GM04503 (cell line): ENCODE results near the gene CEP70.
"Not testable (repeated sequence)": the region's sequence is repeated elsewhere in the genome, so short reads cannot be mapped to it uniquely, and the experiment has no call there.

Source experiments
- DNase-seq: peaks from one replicate; pipeline ENCODE4 v3.0.0-alpha.2; 2012; ENCODE audit warnings: low read depth

The CEP70 gene

DNA sequence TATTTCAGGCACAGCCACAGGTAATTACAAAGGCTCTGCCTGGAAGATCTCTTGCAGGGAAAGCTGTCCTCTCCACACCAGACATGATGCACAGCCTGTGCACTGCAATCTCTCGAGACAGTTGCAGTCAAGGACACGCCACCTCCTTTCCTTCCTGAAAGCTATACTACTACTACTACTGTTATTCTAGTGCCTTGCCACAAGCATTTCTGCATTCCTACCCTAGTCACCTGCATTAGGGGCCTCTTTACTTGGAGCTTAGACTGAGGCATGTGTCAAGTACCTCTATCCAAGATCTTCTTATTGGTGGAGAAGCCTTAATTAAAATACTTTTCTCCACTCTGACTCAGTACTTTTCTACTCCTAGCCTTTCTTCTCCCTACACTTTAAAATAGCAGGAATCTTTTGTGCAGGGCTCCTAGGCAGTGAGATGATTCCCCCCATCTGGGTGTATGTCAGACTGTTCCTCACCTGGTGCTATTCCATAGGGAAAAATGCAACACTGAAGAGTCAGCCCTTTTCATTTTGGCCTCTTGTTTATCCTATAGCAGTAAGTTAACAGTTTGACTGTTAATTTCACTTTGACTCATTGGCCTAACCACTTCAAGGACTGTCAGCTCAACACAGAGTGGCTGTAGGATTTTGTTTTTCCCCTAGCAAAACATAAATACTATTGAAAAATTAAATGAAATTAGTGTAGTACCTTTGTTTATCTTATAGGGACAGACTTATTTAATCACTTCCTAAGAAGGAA lies 80.8 kb downstream of the CEP70 start:
- DNase-seq = no peak

DNA sequence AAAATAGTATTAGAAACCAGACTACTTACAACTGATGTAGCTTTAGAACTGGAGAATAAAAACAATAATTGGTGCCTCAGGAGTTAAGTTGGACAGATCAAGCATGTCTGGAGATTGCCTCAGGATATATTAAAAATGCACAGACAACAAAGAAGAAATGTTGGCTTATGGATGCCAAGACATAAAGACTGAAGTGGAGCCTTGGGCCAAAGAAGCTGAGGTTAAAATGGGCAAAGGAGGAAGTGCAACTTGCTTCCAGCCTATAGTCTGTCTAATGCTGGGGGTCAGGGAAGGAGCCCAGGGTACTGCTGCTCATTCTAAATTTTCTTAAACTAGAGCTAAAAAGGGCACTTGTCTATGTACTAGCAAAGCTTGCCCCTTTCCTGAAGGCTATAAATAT lies 82.1 kb downstream of the CEP70 start:
- DNase-seq = no peak

DNA sequence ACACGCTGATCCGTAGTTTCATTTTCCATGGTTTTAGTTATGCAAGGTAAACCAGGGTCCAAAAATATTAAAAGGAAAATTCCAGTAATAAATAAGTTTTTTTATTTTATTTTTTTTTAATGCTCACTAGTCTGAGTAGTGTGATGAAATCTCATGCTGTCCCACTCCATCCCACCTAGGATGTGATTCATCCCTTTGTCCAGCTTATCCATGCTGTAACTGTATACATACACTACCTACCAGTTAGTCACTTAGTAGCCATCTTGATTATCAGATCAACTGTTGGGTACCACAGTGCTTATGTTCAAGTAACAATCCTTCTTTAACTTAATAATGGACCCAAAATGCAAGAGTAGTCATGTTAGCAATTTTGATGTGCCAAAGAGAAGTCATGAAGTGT lies 84.5 kb downstream of the CEP70 start:
- DNase-seq = no peak

DNA sequence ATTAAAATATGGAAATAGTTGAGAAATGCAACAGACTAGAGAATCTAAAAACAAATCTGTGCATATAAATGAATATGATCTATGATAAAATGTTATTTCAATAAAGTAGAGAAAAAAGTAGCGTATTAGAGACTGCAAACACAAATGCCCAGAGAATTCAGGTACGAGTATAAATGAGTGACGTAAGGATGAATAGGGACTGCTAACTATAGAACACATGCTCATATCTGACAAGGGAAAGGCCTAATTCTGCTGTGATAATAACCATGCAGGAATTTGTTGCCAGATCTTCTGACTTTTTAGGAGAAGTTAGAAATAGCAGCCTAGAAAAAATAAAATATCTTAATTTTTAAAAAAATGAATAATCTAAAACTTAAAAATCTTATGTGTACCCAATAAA lies 86.5 kb downstream of the CEP70 start:
- no peak for DNase-seq

- DNase-seq = no peak
Observed at GRCh38 chr3:138498991-138499390, 95.1 kb downstream of the CEP70 start.

GRCh38 chr3:138497851-138498250 lies 96.2 kb downstream of the CEP70 start:
- DNase-seq = no peak

- DNase-seq = no peak
Observed at GRCh38 chr3:138497021-138497420, 97.0 kb downstream of the CEP70 start.

DNA sequence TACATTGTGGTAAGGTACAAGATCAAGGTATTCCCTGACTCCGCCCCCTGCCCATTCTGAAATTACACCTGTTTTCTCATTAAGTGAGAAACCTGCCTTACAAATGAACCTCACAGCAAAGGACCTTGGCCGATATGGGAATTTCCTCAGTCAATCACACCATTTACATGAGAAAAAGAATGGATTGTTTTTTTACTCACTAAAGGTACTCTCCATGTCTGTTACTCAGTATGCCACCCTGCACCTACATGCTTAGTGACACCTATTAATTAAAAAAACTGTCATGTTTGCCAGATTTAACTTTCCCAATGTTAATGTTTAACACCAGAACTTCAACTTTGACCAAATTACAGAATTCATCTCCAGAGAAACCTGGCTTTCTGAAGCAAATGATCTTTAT lies 97.6 kb downstream of the CEP70 start:
- DNase-seq = no peak

DNA sequence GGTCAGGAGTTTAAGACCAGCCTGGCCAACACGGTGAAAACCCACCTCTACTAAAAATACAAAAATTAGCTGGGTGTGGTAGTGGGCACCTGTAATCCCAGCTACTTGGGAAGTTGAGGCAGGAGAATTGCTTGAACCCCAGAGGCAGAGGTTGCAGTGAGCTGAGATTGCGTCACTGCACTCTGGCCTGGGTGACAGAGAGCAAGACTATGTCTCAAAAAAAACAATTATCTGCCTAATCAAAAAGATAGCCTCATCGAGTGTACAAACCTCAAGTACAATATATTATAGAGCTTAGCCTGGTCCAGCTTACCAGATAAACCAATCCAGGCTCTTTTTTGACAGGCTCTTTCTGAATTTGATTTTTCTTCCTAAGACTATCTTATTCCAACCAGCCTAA lies 98.4 kb downstream of the CEP70 start:
- DNase-seq = not testable (repeated sequence)

DNA sequence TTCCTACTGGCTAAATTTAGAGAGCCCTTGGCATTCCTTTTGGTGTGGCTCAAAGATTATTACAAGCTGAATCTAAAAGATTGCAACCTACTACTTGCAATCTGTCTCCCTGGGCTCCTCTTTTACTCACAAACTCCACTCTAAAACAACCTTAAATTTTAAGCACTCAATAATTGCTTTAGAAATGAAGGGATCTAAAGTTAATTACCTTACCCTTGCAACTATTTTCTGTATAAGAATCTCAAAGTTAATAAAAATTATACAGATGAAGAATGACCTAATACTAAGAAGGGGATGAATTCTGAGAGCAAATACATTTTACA lies 99.5 kb downstream of the CEP70 start:
- no peak for DNase-seq

DNA sequence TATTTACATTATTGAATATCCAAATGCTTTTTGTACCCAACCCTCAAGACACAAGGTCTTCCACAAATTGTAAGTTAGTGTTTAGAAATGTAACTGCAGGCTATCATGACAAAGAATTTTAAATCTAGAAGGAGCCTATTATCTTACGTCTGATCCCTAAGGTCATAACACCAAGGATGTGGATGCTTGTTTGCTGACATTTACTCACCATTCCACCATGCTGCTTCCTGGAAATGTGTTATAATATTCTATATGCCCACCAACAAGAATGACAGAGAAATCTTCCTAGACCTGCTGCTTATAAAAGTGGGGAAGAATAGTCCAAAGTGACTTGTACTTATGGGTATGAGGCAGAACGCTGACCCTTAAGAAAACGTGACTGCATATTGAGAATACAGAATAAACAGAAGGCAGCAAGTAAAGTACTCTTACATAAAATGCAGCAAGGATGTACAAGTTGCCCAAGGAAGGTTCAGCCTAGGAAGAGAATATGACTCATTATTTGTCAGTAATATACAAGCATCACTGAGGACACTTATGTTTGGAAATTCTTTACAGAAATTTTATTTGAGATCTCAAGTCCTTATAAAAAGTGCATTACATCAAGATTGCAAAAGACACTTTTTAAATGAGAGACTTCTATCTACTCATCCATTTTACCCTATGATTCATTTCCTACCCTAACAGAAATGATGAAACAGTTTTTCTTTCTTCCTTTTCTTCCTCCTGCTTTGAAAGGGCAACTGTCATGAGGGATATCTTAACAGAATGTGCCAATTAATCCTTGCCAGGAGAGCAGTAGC lies 100.1 kb downstream of the CEP70 start:
- DNase-seq = peak; percentile 82

GRCh38 chr3:138492980-138493675 lies 100.9 kb downstream of the CEP70 start:
- no peak for DNase-seq

GRCh38 chr3:138491971-138492370 lies 102.1 kb downstream of the CEP70 start:
- DNase-seq = no peak

- not testable (repeated sequence) for DNase-seq
Observed at GRCh38 chr3:138486580-138486979, 107.5 kb downstream of the CEP70 start.

- DNase-seq = not testable (repeated sequence)
Observed at GRCh38 chr3:138484672-138485071, 109.4 kb downstream of the CEP70 start.

DNA sequence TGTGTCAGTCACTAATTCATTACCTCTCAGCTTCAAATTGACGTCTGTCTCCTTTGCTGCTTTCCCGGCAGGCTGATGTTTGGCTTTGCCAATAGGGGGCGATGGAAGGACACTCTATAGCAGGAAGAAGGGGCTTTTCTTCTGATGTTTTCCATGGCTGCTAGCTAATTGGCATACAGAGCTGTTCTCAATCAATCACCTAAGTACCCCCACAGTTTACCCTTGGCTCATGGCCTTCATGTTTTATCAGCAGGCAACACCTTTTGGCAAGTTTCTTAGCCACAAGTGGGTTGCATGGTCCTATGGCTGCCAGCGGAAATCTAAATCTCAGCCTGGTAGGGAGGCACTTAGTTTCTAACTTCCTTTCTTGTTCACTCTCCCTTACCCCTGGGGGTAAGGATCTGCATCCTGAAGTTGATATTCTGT lies 114.6 kb downstream of the CEP70 start:
- no peak for DNase-seq

DNA sequence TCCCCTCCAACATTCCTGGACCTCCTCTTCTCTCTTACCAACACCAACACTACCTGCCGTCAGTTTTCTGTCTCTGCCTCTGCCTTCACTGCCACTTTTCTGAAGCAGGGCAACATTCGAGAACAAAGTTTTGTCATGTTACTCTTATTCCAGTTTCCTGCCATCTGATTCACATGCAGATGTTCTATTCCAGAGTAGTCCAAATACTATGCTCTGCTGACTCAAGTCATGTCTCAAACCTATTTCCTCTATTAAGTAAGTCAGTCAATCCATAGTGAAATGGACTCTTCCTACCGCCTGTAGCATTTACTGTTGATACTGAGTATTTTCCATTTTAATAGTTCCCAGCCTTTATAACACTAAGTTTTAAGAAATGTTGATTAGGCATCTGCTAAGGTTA lies 116.3 kb downstream of the CEP70 start:
- no peak for DNase-seq

- no peak for DNase-seq
Observed at GRCh38 chr3:138477120-138477519, 116.9 kb downstream of the CEP70 start.

DNA sequence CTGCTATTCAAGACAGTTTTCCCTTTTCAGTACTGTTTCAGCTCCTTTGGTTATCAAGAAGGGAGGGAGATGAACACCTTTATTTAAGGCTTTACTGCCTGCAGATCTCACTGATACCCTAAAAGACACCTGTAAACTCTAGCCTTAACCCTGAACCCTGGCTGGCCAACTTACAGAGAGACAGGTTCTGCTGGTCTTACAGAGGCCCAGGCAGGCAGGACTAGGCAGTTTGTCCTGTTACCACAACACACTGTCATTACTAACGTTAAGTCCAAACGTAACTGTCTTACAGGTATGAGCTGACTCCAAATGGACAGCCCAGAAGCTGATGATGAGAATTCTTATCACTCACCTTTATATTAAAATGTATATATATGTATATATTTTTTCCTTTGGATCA lies 117.5 kb downstream of the CEP70 start:
- DNase-seq = no peak

- DNase-seq = no peak
Observed at GRCh38 chr3:138474163-138474562, 119.9 kb downstream of the CEP70 start.

DNA sequence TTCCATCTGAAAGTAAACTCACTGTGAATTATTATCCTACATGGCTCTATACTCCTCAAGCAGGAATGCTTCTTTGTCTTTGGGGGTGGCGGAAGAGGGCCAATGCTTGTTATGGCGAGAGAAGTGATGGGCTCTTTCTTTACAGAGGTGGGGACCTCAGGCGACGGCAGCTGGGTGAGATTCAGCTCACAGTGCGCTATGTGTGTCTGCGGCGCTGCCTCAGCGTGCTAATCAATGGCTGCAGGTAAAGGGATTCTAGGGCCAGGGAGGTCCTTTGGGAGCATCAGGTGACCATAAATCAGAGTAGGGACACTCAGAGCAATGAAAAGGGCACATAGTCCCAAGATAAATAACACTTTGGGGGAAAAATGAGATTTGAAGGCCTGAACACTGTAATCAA lies 120.7 kb downstream of the CEP70 start:
- no peak for DNase-seq

GRCh38 chr3:138472141-138472825 lies 121.8 kb downstream of the CEP70 start:
- DNase-seq = no peak
